Epidermal melanocyte (primary cell): ENCODE results near the gene RPL35A.
A peak's percentile ranks its signal among the peaks of the same experiment; 100 is the strongest.
"Not testable (repeated sequence)": the region's sequence is repeated elsewhere in the genome, so short reads cannot be mapped to it uniquely, and the experiment has no call there.

Source experiments
- DNase-seq: peaks from one replicate; pipeline ENCODE4 v3.0.0; 2011; ENCODE audit warnings: low spot score; ENCODE audit not compliant: insufficient read length

The RPL35A gene

GRCh38 chr3:197952440-197952839, 2.5 kb downstream of the RPL35A start:
- no peak for DNase-seq

GRCh38 chr3:197953325-197953724, 3.3 kb downstream of the RPL35A start:
- no peak for DNase-seq

- DNase-seq = no peak
Measured at GRCh38 chr3:197953881-197954280, 3.9 kb downstream of the RPL35A start.

- no peak for DNase-seq
Measured at GRCh38 chr3:197955892-197956477, 6.0 kb downstream of the RPL35A start.

DNA sequence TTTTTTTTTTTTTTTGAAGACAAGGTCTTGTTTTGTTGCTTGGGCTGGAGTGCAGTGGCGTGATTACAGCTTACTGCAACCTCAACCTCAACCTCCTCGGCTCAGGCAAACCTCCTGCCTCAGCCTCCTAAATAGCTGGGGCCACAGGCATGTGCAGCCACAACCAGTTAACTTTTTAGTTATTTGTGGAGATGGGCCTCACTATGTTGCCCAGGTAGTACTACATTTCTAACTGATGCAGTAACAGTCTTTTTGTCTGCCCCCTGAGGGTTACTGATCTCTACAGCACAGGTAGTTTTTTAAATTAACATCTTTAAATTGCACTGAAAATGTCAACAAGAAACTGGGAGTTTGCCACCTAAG, 6.6 kb downstream of the RPL35A start:
- DNase-seq = no peak

DNA sequence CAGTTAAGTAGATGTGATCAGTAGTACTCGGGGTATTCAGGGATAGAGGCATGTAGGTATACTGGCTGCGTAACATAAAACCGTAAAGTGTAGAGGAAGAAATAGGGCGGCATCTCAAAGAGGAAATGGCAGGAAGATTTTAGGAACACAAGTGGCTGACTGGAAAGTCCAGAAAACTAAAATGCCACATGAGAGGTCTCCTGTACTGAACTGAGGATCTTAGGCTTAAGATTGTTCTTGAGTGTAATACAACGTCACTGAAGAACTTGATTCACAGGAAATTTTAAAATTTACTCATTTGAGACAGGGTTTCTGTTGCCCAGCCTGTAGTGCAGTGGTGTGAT, 7.8 kb downstream of the RPL35A start:
- DNase-seq = no peak

DNA sequence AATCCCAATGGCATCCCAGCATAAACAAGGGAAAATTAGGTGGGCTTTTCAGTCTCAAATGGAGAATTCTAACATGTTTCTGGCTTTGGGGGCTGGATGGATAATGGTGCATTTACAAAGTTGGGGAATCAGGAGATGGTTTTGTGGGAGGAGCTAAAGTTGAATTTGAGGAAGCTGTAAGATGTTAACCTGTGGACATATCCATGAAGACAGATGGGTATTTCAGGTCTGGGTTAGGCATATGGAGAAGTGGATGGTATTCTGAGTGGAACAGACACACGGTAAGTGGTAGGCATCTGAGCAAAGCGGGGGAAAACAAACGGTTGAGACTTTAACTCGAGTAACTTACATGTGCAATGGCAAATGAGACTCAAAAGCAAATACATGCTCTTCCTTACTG, 8.4 kb downstream of the RPL35A start:
- DNase-seq = no peak

- not testable (repeated sequence) for DNase-seq
Measured at GRCh38 chr3:197958848-197959247, 8.9 kb downstream of the RPL35A start.

DNA sequence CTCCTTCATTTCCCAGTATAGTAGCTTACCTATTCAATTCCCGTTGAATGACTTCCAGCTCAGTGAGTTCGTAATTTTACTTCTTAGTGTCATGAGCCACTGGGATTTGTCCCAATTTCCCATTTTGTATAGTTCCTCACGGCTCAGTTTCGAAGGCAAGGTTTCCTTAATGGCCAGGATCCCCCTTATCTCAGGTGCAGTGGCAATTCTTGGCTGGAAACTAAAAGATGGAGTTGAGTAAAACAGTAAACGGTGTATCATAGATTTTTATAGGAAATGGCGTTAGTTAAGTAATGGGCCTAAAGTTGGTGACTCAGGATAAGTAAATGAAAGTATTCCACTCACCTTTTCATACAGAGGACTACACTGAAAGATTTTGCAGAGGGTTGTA, 9.5 kb downstream of the RPL35A start:
- DNase-seq = no peak

- peak; percentile 85 for DNase-seq
Measured at GRCh38 chr3:197959891-197960693, 10.1 kb downstream of the RPL35A start, which contains the start of gene LMLN. TSS of gene LMLN (plus strand) at chr3:197960217. CDS start at chr3:197960246, 29 bp downstream.

- no peak for DNase-seq
Measured at GRCh38 chr3:197960694-197961581, 10.9 kb downstream of the RPL35A start.

DNA sequence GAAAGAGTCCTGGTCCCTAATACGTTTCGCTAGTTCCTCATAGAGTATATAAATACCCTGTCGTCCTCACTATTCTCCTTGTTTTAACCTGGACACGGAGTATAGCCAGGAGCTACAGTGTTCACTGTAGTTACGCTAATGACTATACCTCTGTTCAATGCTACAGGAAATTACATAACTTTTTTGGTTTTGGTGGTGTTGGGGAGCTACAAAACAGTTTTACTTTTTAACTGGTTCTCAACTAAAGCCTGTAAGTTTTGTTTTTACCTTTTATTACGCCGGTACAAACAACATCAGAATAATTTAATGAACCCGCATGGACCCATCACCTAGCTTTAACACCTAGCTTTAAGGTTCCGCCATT, 11.6 kb downstream of the RPL35A start:
- DNase-seq = no peak

DNA sequence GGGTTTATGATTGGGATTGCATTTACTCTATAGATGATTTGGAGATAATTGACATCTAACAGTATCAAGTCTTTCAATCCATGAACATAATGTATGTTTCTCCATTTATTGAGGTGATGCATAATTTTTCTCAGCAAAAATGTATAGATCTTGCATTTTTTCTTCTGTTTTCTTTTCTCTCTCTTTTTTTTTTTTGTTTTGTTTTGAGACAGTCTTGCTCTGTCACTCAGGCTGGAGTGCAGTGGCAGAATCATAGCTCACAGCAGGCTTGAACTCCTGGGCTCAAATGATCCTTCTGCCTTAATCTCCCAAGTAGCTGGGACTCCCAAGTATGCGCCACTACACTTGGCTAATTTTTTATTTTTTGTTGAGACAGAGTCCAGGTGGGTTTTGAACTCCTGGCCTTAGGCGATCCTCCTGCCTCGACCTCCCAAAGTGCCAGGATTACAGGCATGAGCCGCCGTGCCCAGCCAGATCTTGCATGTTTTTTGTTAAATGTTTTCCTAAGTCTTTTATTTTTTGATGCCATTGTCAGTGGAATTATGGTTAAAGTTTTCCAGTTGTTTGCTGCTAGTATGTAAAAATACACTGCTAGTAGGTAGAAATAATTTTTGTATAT, 13.1 kb downstream of the RPL35A start:
- no peak for DNase-seq

GRCh38 chr3:197967337-197967989, 17.5 kb downstream of the RPL35A start:
- DNase-seq = not testable (repeated sequence)

DNA sequence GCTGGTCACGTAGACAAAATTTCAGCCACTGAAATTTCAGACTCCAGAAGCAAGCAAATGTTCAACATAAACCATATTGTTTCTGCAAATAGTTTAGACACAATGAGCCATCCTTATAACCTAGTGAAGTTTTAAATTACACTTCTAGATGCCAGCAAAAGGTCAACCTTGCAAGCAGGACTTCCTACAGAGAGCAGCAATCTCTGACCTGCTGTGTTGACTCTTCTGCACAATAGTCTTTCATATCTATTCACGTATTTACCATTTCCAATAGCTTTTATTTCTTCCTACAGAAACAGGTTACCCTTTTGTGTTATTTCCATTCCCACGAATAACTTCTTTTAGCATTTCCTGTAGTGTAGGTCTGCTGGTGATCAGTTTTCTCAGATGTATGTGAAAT, 20.6 kb downstream of the RPL35A start:
- no peak for DNase-seq

DNA sequence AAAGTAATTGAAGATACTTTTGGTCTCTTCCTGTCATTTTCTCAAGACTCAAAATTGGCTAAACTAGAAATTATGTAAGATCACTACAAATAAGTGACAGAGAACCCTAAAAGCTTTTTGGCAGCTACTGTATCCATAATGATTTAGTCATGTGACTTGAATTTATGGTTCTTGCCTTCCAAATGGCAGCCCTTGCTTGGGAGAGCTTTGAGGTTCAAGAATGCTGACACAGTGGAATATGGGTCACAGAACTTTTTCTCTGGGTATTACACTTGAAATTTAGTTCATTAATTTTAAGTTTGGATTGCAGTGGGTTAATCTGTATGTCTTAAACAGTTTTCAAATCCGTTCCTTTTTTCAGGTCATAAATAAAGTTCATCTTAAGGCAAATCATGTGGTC, 24.0 kb downstream of the RPL35A start:
- no peak for DNase-seq

DNA sequence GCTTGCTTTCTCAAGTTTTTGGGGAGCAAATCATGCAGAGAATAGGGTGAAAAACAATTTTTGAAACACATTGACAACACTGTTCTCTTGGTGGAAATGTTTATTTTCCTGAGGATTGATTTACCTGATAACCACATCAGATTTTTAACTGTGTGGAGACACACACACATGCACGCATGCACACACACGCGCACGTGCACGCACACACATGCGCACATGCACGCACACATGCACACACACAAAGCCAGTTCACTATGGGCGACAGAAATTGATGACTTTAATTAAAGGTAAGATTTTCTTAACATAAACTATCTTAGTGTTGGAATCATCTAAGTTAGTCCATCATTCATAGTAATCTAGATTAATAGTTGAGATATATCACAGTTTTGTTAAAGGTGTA, 25.3 kb downstream of the RPL35A start:
- no peak for DNase-seq

DNA sequence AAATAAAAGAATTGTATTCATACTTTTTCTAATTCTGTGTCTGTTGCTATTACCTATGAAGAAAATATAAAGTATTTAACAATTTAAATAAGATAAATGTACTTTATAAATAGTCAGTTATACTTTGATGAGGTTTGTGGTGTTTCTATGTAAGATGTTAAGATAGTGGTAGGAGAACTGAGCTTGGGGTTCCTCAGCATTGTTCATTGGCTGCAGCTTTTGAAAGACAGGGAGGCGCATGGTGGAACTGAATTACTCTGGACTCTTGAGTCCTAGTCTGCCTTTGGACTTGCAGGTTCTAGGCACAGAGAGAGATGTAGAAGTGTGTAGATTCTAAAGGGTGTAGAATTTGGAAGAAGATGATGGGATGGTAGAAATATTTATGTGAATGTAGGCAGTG, 33.1 kb downstream of the RPL35A start:
- DNase-seq = no peak

DNA sequence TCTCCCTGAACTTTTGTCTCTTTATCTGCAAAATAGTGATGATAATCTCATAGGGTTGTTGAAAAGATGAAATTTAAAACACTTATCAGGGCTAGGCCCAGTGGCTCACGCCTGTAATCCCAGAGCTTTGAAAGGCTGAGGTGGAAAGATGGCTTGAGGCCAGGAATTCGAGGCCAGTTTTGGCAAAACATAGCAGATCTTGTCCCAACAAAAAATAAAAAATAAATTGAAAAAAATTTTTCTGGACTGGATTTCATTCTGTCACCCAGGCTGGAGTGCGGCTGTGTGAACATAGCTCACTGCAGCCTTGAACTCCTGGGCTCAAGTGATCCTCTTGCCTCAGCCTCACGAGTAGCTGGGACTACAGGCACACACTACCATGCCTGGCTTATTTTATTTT, 39.7 kb downstream of the RPL35A start:
- DNase-seq = no peak

DNA sequence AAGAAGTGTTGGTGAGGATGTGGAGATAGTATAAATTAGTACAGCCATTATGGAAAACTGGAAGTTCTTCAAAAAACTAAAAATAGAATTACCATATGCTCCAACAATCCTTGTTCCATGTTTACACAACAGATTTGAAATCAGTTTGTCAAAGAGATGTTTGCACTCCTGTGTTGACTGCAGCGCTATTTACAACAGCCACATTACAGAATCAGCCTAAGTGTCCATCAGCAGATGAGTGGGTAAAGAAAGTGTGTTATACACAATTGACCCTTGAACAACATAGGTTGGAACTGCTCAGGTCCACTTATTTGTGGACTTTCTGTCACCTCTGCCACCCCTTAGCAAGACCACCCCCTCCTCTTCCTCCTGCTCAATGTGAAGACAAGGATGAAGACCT, 44.7 kb downstream of the RPL35A start:
- DNase-seq = no peak

GRCh38 chr3:197996855-197997254, 46.9 kb downstream of the RPL35A start:
- no peak for DNase-seq
